GM04503 (cell line): Measurements from ENCODE around the gene TRPM1.
"Not testable (repeated sequence)": the region's sequence is repeated elsewhere in the genome, so short reads cannot be mapped to it uniquely, and the experiment has no call there.

ENCODE experiments used
- DNase-seq: peaks from one replicate; pipeline ENCODE4 v3.0.0-alpha.2; 2012; ENCODE audit warnings: low read depth

TRPM1 gene

DNA sequence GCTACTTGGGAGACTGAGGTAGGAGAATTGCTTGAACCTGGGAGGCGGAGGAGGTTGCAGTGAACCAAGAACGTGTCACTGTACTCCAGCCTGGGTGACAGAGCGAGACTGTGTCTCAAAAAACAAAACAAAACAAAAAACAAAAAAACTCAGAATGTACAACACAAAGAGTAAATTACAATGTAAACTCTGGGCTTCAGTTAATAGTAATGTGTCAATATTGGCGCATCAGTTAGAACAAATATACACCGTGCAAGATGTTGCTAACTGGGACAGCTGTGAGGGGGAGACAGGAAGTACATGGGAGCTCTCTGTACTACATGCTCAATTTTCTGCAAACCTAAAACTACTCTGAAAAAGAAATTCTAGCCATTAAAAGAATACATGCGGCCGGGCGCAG lies 23.5 kb upstream of the TRPM1 start:
- no peak for DNase-seq

DNA sequence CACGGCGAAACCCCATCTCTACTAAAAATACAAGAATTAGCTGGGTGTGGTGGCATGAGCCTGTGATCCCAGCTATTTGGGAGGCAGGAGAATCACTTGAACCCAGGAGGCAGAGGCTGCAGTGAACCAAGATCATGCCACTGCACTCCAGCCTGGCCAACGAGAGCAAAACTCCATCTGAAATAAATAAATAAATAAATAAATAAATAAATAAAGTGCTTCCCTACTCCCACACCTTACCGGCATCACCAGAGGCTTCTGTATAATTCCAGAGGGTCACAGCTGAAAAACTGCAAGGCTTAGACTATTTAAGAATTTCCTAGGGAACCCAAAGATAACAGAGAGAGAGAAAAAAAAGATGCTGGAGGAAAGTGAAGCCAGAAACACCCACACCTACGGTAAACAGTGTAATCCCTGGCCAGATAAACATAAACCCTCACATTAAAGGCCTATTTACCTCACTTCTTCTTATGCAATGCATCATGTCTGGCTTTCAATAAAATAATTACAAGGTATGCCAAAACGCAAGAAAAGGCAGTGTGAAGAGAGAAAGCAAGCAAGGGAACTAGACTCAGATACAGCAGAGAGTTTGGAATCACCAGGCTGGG lies 15.0 kb upstream of the TRPM1 start:
- DNase-seq: no peak

DNA sequence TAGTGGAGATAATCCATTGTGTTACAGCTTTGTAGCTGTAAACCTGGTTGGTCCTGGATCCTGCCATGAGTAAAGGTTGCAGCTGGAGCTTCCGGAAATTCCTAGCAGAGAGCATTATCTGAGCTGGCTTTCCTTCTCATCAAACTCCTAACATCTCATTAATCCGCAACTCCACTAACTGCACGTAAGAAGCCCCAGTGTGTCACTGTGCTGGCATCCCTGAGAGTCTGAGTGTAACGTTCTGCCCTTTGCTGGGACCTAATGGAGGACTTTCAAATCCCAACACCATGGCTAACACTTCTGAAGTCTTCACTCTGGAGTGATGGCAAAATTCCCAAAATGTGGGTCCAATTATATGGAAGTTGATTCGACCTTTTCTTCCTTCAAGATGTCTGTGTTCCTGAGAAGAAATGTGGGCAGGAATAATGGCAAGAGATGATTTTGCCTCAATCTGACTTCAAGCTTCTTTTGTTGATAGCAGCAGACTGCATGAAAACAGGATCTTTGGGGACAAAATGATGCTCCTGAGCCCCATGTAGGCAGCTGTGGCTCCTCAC lies 9.6 kb upstream of the TRPM1 start:
- no peak for DNase-seq

DNA sequence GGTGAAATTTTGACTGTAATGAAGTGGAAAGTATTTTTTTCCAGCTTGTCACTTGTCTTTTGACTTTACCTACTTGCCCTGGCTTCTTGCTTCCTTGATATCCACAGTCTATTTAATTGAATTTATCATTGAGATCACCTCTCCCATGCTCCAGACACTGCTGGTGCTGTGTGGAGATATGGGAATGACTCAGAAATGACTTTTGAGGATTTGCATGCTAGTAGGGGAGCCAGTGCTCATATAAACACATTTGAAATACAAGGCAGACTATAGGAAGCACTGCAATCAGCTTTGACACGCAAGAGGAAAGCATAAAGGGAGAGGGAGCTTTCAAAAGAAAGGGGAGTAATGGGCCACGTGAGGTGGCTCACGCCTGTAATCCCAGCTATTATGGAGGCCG lies 7.3 kb upstream of the TRPM1 start:
- DNase-seq: no peak

DNA sequence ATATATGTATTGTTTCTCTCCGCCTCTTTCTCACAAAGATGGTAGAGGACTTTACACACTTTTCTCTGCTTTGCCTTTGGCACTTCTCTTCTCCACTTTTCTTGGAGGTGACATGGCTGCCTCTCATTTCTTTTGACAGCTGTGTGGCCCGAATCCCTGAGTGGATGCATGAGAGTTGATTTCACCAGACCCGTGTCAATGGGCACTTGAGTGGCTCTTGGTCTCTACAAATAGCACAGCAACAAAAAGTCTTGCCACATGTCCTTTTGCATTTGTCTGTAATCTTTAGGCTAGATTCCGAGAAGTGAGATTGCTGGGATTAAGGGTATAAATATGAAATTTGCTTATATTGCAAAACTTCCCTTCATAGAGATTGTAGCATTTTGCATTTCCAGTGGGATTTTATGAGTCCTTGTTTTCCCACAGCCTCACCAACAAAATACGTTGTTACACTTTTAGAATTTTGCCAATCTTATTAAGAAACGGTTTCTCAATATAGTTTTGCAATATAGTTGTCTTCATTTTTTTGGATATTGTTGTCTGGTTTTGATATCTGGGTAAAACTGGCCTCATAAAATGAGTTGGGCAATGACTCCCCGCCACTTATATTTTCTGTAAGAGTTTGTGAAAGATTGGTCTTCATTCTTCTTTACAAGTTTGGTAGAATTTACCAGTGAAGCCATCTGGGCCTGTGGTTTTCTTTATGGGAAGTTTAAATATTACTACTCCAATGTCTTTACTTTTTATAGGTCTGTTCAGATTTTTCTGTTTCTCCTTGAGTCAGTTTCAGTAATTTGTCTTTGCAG lies 5.2 kb upstream of the TRPM1 start:
- no peak for DNase-seq

DNA sequence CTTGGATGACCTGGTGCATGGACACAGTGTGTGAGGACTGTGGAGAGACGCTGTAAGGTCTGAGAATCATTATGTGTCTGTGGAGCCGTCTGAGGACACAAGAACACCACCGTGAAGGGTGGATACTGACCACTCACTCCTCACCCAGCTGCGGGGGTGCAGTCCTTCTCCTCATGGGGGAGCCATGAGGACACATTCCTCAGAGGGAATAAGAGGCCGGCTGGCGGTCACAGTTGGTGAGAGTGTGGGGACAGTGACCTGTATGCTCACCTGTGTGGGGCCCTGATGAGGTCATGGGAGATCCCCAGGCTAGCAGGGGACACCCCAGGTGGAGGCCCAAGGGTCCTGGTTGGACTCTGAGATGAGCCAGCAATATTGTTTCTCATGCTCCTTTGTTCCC lies 2.5 kb upstream of the TRPM1 start:
- DNase-seq: no peak

DNA sequence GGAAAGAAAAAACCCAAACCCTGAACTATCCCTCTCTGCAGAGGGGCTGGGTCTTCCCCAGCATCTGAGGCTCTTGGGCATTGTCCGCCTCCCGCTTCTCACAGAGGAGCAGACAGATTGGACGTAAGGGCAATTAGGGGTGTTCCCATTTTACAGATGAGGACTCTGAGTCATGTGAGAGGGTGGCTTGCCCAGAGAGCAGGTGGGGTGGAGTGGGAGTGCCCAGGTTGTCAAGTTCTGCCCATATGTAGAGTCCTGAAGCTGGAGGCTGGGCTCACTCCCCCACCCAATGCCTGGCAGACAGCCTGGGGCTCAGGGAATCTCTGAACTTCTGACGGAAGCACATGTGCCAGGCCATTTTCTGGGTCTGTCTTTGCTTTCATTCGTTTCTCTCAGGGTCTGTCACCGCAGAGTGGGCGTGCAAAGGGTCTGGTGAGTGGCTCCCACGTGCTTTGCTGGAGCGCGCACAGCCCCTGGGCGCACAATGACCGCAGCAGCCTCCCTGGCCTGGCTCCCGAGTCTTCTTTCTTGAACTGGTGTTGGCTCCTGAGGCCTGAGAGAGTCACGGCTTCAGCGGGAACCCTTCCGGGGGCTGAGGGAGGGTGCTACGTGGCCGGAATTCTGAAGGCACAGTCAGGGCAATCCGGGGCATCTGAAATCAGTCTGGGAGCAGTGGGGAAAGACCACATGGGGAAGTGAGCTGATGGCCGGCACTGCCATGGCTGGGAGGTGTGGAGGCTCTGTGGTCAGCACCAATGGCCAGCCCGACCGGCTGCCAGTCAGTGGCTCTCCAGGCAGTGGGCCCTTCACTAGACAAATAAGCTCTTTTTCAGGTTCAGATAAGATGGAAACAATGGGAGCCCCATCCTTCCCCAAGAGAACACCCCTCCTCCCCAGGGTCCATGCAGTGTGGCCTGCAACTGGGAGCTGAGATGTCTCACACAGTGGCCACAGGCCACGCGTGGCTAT lies 1.1 kb upstream of the TRPM1 start:
- no peak for DNase-seq

DNA sequence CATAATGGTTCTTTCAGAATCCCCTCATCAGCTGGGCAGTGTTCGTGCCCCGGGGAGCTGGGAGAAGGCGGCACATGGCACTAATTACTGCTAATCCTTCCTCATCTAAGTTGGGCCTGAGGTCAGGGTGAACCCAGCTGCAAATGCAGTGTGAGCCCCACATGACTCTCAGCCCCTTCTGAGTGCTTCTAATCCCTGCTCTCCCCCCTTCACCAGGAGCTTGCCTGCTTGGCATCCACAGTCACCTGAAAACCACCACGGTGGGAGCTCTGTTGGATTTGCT lies 455 bp upstream of the TRPM1 start:
- DNase-seq: no peak

DNA sequence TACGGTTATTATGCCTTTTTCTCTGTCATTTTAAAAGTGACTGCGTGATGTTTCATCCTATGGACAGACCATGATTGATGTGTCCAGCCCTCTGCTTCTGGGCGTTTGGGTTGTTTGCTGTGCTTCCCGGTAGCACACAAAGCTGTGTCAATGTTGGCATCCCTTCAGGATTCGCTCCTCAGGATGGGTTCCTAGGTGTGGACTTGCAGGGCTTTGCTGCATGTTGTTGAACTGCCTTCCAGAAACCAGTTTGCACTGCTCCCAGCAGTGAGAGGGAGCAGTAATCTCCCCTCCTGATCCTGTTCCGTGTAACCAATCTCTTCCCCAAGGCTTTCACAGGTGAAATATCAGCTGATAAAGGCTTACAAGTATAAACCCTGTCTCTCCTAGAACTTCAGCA lies 787 bp downstream of the TRPM1 start:
- no peak for DNase-seq

DNA sequence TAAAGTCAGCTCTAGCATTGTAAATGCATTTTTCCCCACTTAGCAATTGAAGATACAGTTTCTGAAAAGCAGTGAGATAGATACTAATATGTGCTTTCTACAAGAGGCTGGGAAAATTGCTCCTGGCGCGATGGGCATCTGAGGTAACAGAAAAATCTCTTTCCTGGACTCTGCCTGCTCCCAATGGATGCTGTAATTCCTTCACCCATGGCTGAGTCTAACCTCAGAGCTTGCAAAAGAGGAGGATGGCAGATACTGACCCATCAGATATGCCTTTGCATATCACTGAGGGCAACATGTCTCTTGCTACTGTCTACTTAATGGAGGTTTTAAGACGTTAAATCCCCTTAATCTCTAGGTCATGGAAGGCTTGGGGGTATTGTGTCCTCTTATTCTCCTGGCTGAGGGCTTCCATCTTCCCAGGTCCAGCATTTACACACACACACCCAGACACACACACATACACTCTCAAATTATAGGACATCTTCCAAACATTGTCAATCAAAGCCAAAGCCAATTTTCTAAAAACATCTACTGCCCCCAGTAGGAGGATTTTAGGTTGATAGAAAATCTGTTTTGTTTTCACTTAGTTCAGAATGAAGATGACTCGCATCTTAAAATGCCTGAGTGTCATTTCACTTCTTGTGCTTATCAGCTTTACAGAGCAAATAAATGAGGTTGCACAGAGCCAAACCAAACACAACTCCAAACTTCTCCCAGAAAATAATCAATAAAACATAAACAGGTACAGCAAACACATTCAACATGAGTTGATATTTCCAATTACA lies 2.4 kb downstream of the TRPM1 start:
- DNase-seq: no peak

DNA sequence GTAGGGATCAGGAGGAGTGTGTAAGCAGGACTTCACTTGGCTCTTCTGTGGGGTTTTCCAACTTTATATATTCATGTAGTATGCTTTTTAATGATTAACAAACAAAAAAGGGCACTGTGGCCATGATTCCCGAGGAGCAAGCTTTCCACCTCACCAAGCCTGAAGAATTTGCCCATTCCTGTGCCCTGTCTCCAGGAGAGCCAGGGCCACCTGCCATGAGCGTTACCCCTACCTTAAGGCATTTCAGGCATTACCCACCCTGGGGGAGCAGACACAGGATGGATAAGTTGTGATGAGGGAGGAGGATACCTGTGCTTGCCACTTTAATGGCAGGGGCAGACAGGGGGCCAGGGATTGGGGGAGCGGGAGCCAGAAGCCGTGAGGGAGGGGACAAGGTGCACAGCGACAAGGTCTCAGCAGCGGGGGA lies 3.0 kb downstream of the TRPM1 start:
- no peak for DNase-seq

DNA sequence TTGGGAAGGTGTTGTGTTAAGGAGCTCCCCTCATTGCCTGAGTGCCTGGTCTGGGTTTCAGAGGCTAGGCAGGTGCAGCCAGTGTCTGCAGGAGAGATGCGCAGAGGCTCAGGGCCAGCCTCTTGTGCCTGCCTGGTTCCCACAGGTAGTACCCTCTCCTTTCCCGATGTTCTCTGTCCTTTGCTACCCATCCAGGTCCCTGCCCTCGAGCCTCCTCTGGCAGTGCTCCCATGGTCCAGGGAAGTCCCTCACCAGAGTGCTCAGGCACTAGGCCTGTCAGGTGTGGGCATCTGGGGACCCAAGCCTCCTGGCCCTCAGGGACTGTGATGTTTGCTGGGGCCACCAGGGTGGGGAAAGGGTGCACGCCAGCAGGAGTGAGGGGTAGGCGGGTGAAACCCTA lies 5.0 kb downstream of the TRPM1 start:
- no peak for DNase-seq

DNA sequence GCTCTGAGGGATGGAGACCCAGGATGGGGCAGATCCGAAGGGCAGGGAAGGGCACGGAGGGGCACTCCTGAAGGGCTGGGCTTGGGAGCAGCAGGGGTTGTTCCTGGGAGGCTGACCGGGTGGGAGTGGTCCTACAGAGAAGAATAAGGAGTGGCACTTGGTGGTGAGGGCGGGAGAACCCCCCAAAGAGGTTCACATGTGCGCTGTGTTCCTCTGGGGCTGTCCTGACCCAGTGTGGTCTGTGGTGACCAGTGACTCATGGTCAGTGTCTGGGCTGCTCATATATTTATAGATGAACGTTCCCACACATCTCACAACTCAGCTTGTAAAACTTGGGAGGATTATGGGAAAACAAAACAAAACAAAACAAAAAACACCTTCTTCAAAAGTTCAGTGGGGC lies 10.0 kb downstream of the TRPM1 start:
- DNase-seq: no peak

DNA sequence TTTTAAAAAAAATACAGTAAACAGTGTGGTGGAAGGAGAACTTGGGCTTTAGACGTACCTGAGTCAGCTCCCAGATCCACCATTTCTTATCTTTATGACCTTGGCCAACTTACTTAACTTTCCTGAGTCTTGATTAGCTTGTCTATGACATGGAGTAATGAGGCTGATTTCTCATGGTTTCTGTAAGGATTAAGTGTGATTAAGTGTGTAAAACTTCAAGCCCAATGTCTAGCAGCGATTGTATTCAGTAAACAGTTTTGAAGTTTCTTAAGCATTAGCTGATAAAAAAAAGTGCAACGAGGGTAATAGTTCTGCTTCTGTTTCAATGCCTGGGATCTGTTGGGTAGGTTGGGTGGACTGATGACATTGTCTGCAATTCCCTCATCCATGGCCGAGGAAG lies 10.8 kb downstream of the TRPM1 start:
- no peak for DNase-seq

DNA sequence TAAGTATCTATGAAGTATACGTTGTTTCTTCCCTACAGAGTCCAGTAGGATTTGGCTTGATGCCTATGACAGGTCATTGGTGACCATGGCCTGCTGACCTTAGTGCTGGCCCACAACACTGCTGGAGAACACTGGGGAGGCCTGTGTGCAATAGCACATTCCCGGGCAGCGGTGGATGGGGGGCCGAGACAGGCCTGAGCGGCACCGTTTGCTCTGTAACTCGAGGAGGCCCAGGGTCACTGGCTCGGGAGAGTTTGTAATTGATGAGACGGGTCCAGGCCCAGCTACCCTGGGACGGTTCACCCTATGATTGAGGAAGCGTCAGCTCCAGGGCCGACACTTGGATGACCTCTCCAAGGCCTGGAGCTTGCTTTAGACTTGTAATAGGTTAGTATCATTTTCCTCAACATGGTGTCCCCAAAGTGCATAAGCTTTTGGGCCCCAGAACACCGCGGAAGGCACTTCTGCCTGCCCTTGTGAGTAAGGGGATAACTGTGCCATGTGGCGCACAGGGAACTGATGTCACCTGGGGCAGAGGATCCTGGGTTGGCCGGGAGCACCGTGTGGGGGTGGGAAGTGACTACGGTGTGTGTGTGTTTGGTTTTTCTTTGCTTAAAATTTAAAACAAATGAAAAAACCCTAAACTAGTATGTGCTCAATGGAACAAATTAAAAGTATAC lies 12.0 kb downstream of the TRPM1 start:
- DNase-seq: no peak

DNA sequence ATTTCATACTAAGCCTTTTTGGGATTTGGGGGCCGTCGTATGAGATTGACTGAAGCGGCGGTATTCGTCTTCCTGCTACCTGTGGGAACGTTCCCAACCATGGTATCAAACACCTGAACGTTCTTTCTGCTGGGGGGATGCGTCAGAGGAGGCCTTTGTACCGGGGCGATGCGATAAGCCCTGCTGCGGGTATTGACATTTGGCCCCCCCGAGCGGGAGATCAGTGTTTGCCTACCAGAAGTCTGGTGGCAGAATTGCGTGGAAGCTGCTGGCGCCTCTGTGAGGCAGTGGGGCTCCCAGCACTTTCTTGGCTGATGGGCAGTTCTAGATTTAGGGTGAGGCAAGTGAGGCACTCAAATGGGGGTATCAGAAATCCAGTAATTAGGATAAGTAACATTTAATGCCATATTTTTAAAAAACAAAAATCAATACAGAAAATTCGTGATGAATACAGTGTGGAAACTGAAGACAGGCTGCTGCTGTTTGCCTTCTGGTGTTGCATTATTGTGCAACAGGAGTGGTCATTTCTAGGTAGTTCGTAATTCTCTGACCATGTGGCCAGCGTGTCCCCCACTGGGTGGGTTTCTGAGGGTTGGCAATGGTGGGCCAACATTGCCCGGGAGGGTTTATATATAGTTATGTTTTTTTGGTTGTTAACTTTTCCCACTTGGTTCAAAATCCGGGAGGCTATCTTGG lies 12.7 kb downstream of the TRPM1 start:
- no peak for DNase-seq

DNA sequence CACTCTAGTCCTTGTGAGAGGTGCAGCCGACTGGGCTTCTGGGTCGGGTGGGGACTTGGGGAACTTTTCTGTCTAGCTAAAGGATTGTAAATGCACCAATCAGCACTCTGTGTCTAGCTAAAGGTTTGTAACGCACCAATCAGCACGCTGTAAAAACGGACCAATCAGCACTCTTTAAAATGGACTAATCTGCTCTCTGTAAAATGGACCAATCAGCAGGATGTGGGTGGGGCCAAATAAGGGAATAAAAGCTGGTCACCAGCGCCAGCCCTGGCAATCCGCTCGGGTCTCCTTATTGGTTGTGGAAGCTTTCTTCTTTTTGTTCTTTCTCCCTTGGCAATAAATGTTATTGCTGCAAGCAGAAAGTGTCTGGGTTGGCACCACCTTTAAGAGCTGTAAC lies 13.5 kb downstream of the TRPM1 start:
- DNase-seq: not testable (repeated sequence)

DNA sequence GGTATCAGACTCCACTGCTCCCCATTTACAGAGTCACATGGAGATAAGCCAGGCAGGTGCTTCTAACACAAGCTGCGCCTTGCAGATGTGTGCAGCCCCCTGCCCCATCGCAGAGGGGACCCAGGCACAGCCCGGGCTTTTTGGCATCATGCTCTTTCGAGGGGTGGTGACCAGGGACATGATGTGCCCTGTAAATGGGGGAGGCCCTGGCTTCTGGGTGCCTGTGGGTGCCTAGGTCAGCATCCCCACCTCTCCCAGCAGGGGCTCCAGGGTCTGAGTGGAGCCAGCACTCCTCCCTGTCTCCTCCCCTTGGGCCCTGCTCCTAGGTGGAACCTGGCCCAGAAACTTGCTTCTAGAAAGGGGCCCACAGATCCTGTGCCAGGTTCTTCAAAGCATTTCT lies 15.2 kb downstream of the TRPM1 start:
- no peak for DNase-seq

DNA sequence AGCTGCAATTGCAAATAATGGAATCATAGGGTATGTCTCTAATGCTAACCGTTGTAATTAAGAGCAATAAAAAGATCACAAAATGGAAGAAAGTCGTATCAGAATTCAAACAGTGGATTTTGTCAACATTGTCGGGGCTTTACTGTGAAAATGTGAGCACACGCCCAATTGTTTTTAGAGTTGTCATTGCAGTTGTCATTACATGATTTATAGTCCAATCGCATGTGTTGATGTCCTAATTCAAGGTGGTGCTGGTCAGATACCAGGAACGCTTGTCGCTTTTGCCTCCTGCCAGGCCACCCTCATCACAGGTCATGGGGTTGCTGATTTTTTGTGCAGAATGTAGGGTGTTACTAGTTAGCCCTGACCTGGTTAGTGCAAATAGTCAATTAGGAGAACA lies 16.2 kb downstream of the TRPM1 start:
- DNase-seq: no peak

DNA sequence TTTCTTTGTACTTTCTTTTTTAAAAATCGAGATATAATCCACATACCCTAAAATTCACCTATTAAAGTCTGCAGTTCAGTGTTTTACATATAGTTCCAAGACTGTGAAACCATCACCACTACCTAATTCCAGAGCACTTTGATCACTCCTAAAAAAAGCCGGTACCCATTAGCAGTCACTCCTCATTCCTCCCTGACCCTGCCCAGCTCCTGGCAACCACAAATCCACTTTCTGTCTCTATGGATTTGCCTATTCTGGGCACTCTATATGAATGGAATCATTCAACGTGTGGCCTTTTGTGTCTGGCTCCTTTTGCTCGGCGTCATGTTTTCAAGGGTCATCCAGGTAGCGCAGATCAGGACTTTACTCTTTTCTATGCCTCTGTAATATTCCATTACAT lies 17.3 kb downstream of the TRPM1 start:
- DNase-seq: no peak

DNA sequence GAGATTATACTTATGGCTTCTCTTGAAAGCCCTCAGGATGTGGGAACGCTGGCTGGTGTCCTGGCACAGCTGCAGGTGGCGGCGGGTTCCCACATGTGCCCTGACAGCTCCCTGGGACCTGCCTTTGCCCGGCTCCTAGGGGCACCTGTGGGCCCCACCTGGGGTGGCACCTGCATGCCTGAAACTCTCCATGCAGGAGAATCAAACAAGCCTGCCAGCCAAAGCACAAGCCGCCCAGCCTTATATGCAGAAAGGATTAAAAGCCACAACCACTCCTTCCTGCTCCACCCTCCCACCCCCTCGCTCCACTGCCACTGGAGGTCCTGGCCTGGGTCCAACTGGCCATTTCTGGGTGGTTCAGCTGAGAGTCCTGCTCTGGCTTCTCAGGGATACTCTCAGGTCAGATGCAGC lies 18.1 kb downstream of the TRPM1 start:
- no peak for DNase-seq
